AG04450 (cell line): ENCODE results near the gene GRAMD1A. TPM values are rescaled to one million over a fixed set of nuclear protein-coding genes. Genes with fewer than 3 reads are reported as not detected.

Experiments
- CTCF ChIA-PET: fragments of 300-600, 350-600 bp; formaldehyde crosslinking; extraction: SDS; loops from one replicate; lab custom pipeline; 2022; ENCODE audit warnings: antibody characterized with exemption, inconsistent platforms; lab: Charles Lee
- POLR2A ChIA-PET: fragments of 350-600 bp; formaldehyde crosslinking; extraction: SDS; loops from one replicate; lab custom pipeline; 2021; ENCODE audit warnings: antibody characterized with exemption, inconsistent platforms; lab: Yijun Ruan, JAX
- DNase-seq: peaks from one replicate; pipeline ENCODE4 v3.0.0-alpha.2; 2011; ENCODE audit warnings: low read depth, low spot score
- H3K27ac ChIP-seq: one replicate; pipeline ENCODE4 v1.5.1; 2012; ENCODE audit warnings: low read depth, low read length, control low read depth
- H3K27me3 ChIP-seq: one replicate; pipeline ENCODE4 v1.6.0; 2012; ENCODE audit warnings: low read length; ENCODE audit not compliant: control insufficient read depth, insufficient read depth
- H3K4me3 ChIP-seq: 2 replicates; pipeline ENCODE4 v1.5.1; 2011; ENCODE audit warnings: mild to moderate bottlenecking, low read depth, low read length, control low read depth
- H3K9me3 ChIP-seq: 2 replicates; pipeline ENCODE4 v1.5.1; 2012; ENCODE audit warnings: low read length; ENCODE audit not compliant: control insufficient read depth, insufficient read depth
- CTCF ChIP-seq: IDR thresholded peaks from 2 replicates; pipeline ENCODE4 v1.5.1; 2011; ENCODE audit warnings: low read depth, low read length, control low read depth, inconsistent platforms
- polyA plus RNA-seq: library from polyadenylated mRNA; depleted of rRNA; stranded (reverse); fragments of >200 nt; gene quantifications from 2 replicates; pipeline ENCODE4 v1.2.3, GENCODE V29; 2011

GRAMD1A gene
- polyA plus RNA-seq, 1 experiment, result 53.2 TPM

DNA sequence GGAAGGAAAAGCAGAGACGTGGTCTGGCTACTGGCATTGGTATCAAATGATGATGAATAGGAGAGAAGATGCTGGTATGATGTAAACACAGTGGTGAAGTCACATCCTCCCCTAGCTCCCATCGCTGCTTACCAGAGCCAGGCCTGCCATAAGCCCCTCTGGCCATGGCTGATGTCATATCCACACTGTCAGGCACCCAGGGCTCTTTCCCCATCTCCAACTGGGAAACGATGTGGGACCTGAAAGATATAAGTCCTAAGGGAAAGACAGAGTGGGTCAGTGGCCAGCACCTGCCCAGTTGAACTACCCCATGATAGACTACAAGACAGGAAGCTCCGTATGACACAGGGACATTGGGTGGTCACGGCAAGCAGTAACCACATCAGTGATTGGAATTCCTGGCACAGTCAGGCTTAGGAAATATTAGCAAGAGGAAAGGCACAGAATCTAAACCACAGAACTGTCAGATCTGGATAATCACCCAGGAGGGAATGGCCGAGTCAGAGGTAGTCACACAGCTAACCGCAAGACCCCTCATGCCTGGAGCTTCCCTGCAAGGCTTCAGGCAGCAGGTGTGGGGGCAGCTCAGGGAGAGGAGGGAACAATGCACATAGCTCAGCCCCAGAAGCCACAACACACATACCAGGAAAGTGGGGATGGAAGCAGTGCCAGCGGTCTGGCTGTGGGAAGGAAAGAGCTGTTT, 39.9 kb upstream of the GRAMD1A start:
- ChIA-PET POLR2A (no interaction called here), CTCF (interaction anchor here (2.2 kb wide), 1 partner anchor 12 kb away, joined by 14 read pairs; no protein-coding TSS in a partner anchor)
- peak; percentile 11 for DNase-seq
- Histone ChIP-seq H3K4me3 (no peak overlapping the region), H3K27ac (no peak overlapping the region), H3K9me3 (peaks cover 54% of the 10 kb centered on the region), H3K27me3 (no peaks in the 10 kb centered on the region)
- no peak for TF ChIP-seq CTCF

- ChIA-PET POLR2A (no interaction called here), CTCF (interaction anchor here (2.2 kb wide), 1 partner anchor 11 kb away, joined by 14 read pairs; no protein-coding TSS in a partner anchor)
- no peak overlapping the region for H3K27ac ChIP-seq
- H3K4me3 ChIP-seq, result no peak overlapping the region
- no peaks in the 10 kb centered on the region for H3K27me3 ChIP-seq
- peaks cover 54% of the 10 kb centered on the region for H3K9me3 ChIP-seq
- no peak for TF ChIP-seq CTCF
- DNase-seq, result no peak
These were observed 39.0 kb upstream of the GRAMD1A start for GRCh38 chr19:34960940-34961679.

- Histone ChIP-seq H3K9me3 (peaks cover 48% of the 10 kb centered on the region), H3K27ac (no peak overlapping the region), H3K27me3 (no peaks in the 10 kb centered on the region), H3K4me3 (peak overlapping the region; percentile 81)
- ChIA-PET CTCF (interaction anchor here (1.8 to 2.2 kb wide), 2 partner anchors 10 to 11 kb away, joined by 10 to 14 read pairs; no protein-coding TSS in a partner anchor), POLR2A (interaction anchor here (1.6 kb wide), 1 partner anchor 35 kb away, joined by 4 read pairs; the partner anchor contains the start of gene ZNF30)
- no peak for DNase-seq
- TF ChIP-seq CTCF, result no peak
These were observed 38.1 kb upstream of the GRAMD1A start for GRCh38 chr19:34961775-34962686.

- DNase-seq, result no peak
- ChIA-PET POLR2A (interaction anchor here (1.6 kb wide), 1 partner anchor 36 kb away, joined by 4 read pairs; the partner anchor contains the start of gene ZNF30), CTCF (interaction anchor here (1.8 kb wide), 1 partner anchor 10 kb away, joined by 10 read pairs; no protein-coding TSS in a partner anchor)
- Histone ChIP-seq H3K4me3 (peak overlapping the region; percentile 81), H3K9me3 (peaks cover 45% of the 10 kb centered on the region), H3K27ac (no peak overlapping the region), H3K27me3 (peaks cover 5% of the 10 kb centered on the region)
- no peak for TF ChIP-seq CTCF
These were observed 37.2 kb upstream of the GRAMD1A start for GRCh38 chr19:34962687-34963572.
